Jurkat, Clone E6-1 (cell line): ENCODE results near the gene GNAI1.
A peak's percentile ranks its signal among the peaks of the same experiment; 100 is the strongest.
"Not testable (repeated sequence)": the region's sequence is repeated elsewhere in the genome, so short reads cannot be mapped to it uniquely, and the experiment has no call there.

Experiments
- DNase-seq: peaks from one replicate; pipeline ENCODE4 v3.0.0-alpha.2; 2011; ENCODE audit warnings: low read depth, low spot score
- H3K4me3 ChIP-seq: 2 replicates; pipeline ENCODE4 v1.5.1; 2011; ENCODE audit warnings: mild to moderate bottlenecking, low read length, control low read depth, moderate library complexity

Gene GNAI1

DNA sequence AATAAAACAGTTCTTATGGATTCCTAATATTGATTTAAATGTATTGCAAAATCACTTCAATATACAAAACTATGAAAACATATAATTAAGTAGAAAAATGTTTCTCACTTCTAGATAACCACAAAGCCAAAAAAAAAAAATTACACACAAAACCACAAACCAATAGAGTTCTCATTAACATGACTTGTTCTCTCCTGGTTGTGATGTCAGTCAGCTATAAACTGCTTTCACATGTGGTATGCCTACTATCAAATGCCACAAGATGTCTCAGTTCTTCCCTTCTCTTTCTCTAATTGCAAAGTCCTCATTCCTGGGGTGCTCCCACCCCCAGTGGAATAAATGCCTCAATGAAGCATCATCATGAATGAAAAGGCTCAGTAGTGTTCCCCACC lies 16.6 kb downstream of the GNAI1 start:
- H3K4me3 ChIP-seq = no peak overlapping the region
- DNase-seq = peak; percentile 63

GRCh38 chr7:80153446-80153845 lies 18.8 kb downstream of the GNAI1 start:
- H3K4me3 ChIP-seq = no peak overlapping the region
- DNase-seq = no peak

DNA sequence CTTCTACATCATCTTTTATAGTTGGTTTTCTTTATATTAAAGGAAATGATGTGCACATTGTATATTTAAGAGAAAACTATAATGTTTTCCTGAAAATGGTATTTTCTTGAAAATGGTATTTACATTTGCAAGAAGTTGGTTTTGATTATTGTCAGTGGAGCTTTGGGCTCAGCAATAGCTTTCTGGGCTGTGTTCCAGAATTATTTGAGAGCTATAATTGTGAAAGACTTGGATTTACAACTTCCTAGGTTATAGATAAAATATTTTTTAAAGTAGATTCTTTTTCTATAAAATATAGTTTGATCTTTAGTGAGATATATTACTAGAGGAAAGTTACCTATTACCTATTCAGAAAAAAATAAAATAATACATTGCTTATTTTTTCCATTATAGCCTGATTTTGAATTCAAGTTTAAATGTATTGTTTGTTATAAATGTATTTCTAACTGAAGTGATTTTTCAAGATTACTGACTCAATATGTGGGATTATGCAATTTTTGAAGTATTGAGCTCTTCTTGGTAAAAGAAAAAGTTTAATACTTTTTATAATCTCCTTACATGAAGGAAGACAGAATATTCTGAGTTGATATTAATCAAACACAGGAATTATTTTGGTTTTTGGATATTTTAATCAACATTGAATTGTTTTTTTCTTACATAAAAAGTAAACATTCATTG lies 20.2 kb downstream of the GNAI1 start:
- H3K4me3 ChIP-seq = no peak overlapping the region
- no peak for DNase-seq

DNA sequence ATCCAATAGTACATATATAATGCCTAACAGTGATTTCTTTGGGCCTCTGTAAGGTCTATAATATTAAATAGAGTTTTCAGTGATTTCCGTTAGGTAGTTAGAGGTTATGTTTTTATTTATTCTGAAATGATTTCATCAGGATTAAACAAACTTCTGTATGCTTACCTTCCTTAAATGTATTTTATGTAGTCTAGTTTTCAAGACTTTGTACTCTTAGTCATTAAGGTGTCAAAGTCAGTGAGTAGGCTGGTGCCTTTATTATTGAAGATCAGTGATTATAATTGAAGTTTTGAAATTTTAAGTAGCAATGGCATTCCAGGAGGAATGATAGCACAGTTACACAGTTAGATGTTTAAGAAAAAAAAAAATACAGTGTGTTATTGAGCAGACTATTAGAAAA lies 20.7 kb downstream of the GNAI1 start:
- H3K4me3 ChIP-seq = no peak overlapping the region

GRCh38 chr7:80157770-80158169 lies 23.1 kb downstream of the GNAI1 start:
- not testable (repeated sequence) for H3K4me3 ChIP-seq, DNase-seq

More for the DNA sequence above, 20.7 kb downstream of the GNAI1 start:
- DNase-seq = no peak

- no peak for DNase-seq
- no peak overlapping the region for H3K4me3 ChIP-seq
These were observed 25.2 kb downstream of the GNAI1 start for GRCh38 chr7:80159802-80160201.

DNA sequence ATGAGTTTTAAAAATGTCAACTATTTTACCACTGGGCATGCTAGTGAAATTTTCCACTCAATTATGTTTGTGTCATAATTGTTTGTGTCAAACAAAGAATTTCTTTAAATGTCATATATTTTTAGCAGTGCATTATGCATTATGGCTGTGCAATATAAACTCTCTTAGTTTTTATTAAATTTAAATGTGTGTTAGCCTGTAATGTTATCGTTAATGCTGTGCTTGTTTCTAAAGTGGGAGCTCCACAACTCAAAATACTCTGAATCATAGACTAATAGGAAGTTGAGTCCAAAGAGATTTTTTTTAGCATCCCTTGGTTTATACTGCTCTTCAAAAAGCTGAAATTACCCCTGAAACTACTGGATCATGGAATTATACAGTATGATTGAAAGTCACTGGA lies 26.8 kb downstream of the GNAI1 start:
- no peak for DNase-seq
- no peak overlapping the region for H3K4me3 ChIP-seq

GRCh38 chr7:80165177-80165576 lies 30.5 kb downstream of the GNAI1 start:
- no peak overlapping the region for H3K4me3 ChIP-seq
- no peak for DNase-seq

DNA sequence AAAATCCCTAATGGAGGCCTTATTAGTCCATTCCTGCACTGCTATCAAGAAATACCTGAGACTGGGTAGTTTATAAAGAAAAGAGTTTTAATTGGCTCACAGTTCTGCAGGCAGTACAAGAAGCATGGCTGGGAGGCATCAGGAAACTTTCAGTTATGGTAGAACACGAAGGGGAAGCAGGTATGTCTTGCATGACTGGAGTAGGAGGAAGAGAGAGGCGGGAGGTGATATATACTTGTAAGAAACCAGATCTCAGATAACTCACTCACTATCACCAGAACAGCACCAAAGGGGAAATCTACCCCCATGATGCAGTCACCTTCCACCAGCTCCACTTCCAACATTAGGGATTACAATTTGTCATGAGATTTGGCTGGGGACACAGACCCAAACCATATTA lies 35.8 kb downstream of the GNAI1 start:
- no peak overlapping the region for H3K4me3 ChIP-seq
- DNase-seq = no peak

- DNase-seq = no peak
- H3K4me3 ChIP-seq = no peak overlapping the region
These were observed 37.8 kb downstream of the GNAI1 start for GRCh38 chr7:80172387-80172786.

- no peak overlapping the region for H3K4me3 ChIP-seq
- no peak for DNase-seq
These were observed 41.1 kb downstream of the GNAI1 start for GRCh38 chr7:80175744-80176143.

- H3K4me3 ChIP-seq = no peak overlapping the region
- DNase-seq = no peak
These were observed 46.8 kb downstream of the GNAI1 start for GRCh38 chr7:80181411-80181810.

- DNase-seq = no peak
- H3K4me3 ChIP-seq = no peak overlapping the region
These were observed 48.1 kb downstream of the GNAI1 start for GRCh38 chr7:80182630-80183276.

GRCh38 chr7:80183351-80183750 lies 48.7 kb downstream of the GNAI1 start:
- no peak for DNase-seq
- H3K4me3 ChIP-seq = no peak overlapping the region

DNA sequence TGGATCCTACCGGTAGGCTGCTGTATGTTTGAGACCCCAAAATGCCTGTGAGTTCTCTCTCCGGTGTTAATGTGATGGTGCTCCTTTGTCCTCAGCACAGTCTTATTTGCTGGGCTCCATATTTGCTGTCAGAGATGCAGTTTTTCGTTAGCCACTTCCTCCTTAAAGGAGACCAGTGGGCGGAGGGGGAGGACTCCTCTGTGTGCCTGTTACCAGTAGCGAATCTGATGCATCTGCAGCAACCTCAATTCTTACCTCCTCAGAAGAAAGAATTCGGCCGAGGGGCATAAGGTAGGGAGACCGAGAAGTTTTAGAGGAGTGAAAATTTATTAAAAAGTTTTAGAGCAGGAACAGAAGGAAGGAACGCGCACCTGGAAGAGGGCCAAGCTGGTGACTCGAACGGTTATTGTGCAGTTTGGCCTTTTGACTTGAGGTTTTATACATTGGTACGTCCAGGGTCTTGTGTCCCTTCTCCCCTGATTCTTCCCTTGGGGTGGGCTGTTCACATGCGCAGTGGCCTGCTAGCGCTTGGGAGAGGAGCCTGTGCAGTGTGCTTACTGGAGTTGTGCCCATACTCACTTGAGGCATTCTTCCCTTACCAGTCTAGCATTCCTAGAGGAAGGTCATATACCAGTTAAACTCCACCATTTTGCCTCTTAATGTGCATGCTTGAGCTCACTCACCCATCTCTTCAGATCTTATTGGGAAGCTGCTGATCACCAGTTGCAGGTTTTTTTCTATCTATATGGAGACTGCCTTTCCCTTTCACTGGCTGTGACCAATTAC lies 49.5 kb downstream of the GNAI1 start:
- DNase-seq = no peak

GRCh38 chr7:80184693-80185092 lies 50.1 kb downstream of the GNAI1 start:
- DNase-seq = no peak
- no peak overlapping the region for H3K4me3 ChIP-seq

More for the DNA sequence above, 49.5 kb downstream of the GNAI1 start:
- H3K4me3 ChIP-seq = no peak overlapping the region

GRCh38 chr7:80185571-80185970 lies 50.9 kb downstream of the GNAI1 start:
- DNase-seq = no peak
- no peak overlapping the region for H3K4me3 ChIP-seq

- DNase-seq = no peak
- H3K4me3 ChIP-seq = no peak overlapping the region
These were observed 52.1 kb downstream of the GNAI1 start for GRCh38 chr7:80186721-80187120.

GRCh38 chr7:80187279-80187678 lies 52.6 kb downstream of the GNAI1 start:
- DNase-seq = no peak

DNA sequence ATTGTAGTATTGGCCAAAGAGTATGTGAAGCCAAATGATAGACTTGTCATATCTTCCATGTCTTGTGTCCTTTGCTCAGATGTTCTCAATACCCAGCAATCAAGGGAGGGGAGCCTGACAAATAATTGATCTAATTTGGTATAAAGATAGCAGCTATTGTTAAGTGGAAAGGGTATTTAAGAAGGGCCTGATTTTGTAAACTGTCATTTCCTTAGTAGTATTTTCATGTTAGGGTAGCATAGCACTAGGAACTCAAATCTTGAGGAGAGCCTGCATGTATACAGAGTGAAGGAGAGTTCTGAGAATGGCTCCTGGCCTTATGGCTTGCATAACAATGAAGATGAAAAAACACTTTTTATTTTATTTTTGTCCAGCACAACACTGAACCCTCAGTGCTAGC lies 53.1 kb downstream of the GNAI1 start:
- no peak for DNase-seq
- no peak overlapping the region for H3K4me3 ChIP-seq

More at GRCh38 chr7:80187279-80187678, 52.6 kb downstream of the GNAI1 start:
- no peak overlapping the region for H3K4me3 ChIP-seq
